ENCODE data around the gene WDR72.

The WDR72 gene

GRCh38 chr15:53588773-53589172 is 170.7 kb downstream of the WDR72 start:
- H3K4me3 Mint-ChIP-seq, result no peak overlapping the region
- H3K36me3 Mint-ChIP-seq, result no peaks in the 10 kb centered on the region

GRCh38 chr15:53586799-53587198 is 172.7 kb downstream of the WDR72 start:
- no peaks in the 10 kb centered on the region for H3K27me3 Mint-ChIP-seq
- no peak overlapping the region for H3K27ac Mint-ChIP-seq
- no peaks in the 10 kb centered on the region for H3K36me3 Mint-ChIP-seq
- no peak overlapping the region for H3K4me3 Mint-ChIP-seq
- H3K9me3 Mint-ChIP-seq (ENCODE audit: low read depth), result no peaks in the 10 kb centered on the region
- H3K4me1 Mint-ChIP-seq (ENCODE audit: low read depth), result no peaks in the 10 kb centered on the region

More at GRCh38 chr15:53588773-53589172, 170.7 kb downstream of the WDR72 start:
- Mint-ChIP-seq H3K27me3 (no peaks in the 10 kb centered on the region), H3K4me1 (ENCODE audit: low read depth) (no peaks in the 10 kb centered on the region), H3K9me3 (ENCODE audit: low read depth) (no peaks in the 10 kb centered on the region), H3K27ac (no peak overlapping the region)

- no peak overlapping the region for H3K27ac Mint-ChIP-seq
- no peaks in the 10 kb centered on the region for H3K4me1 Mint-ChIP-seq (ENCODE audit: low read depth)
- H3K4me3 Mint-ChIP-seq, result no peak overlapping the region
- H3K36me3 Mint-ChIP-seq, result no peaks in the 10 kb centered on the region
- H3K9me3 Mint-ChIP-seq (ENCODE audit: low read depth), result no peaks in the 10 kb centered on the region
- H3K27me3 Mint-ChIP-seq, result no peaks in the 10 kb centered on the region
Measured at GRCh38 chr15:53581513-53581912, 177.9 kb downstream of the WDR72 start.

GRCh38 chr15:53580366-53580765 is 179.1 kb downstream of the WDR72 start:
- Mint-ChIP-seq H3K9me3 (ENCODE audit: low read depth) (no peaks in the 10 kb centered on the region), H3K4me1 (ENCODE audit: low read depth) (no peaks in the 10 kb centered on the region), H3K36me3 (no peaks in the 10 kb centered on the region), H3K27me3 (no peaks in the 10 kb centered on the region), H3K27ac (no peak overlapping the region), H3K4me3 (no peak overlapping the region)

- Mint-ChIP-seq H3K36me3 (no peaks in the 10 kb centered on the region), H3K27ac (no peak overlapping the region), H3K27me3 (no peaks in the 10 kb centered on the region), H3K4me3 (no peak overlapping the region), H3K9me3 (ENCODE audit: low read depth) (no peaks in the 10 kb centered on the region), H3K4me1 (ENCODE audit: low read depth) (no peaks in the 10 kb centered on the region)
Measured at GRCh38 chr15:53576841-53577240, 182.6 kb downstream of the WDR72 start.

GRCh38 chr15:53573091-53573490 is 186.4 kb downstream of the WDR72 start:
- H3K27me3 Mint-ChIP-seq, result no peaks in the 10 kb centered on the region
- no peaks in the 10 kb centered on the region for H3K4me1 Mint-ChIP-seq (ENCODE audit: low read depth)
- no peaks in the 10 kb centered on the region for H3K9me3 Mint-ChIP-seq (ENCODE audit: low read depth)
- no peak overlapping the region for H3K4me3 Mint-ChIP-seq
- H3K36me3 Mint-ChIP-seq, result no peaks in the 10 kb centered on the region
- H3K27ac Mint-ChIP-seq, result no peak overlapping the region

- H3K9me3 Mint-ChIP-seq (ENCODE audit: low read depth), result no peaks in the 10 kb centered on the region
- no peaks in the 10 kb centered on the region for H3K36me3 Mint-ChIP-seq
- H3K27me3 Mint-ChIP-seq, result no peaks in the 10 kb centered on the region
- H3K4me1 Mint-ChIP-seq (ENCODE audit: low read depth), result no peaks in the 10 kb centered on the region
- no peak overlapping the region for H3K27ac Mint-ChIP-seq
- H3K4me3 Mint-ChIP-seq, result no peak overlapping the region
Measured at GRCh38 chr15:53569751-53570480, 189.5 kb downstream of the WDR72 start.

GRCh38 chr15:53566912-53567311 is 192.6 kb downstream of the WDR72 start:
- Mint-ChIP-seq H3K27me3 (peaks cover 2% of the 10 kb centered on the region), H3K4me1 (ENCODE audit: low read depth) (no peaks in the 10 kb centered on the region), H3K36me3 (no peaks in the 10 kb centered on the region)

GRCh38 chr15:53565721-53566120 is 193.7 kb downstream of the WDR72 start:
- Mint-ChIP-seq H3K36me3 (no peaks in the 10 kb centered on the region), H3K27me3 (peaks cover 2% of the 10 kb centered on the region)

More at GRCh38 chr15:53566912-53567311, 192.6 kb downstream of the WDR72 start:
- no peak overlapping the region for H3K27ac Mint-ChIP-seq
- no peaks in the 10 kb centered on the region for H3K9me3 Mint-ChIP-seq (ENCODE audit: low read depth)
- H3K4me3 Mint-ChIP-seq, result no peak overlapping the region

GRCh38 chr15:53564647-53565046 is 194.8 kb downstream of the WDR72 start:
- Mint-ChIP-seq H3K27me3 (peaks cover 2% of the 10 kb centered on the region), H3K36me3 (no peaks in the 10 kb centered on the region), H3K4me3 (no peak overlapping the region)

More at GRCh38 chr15:53565721-53566120, 193.7 kb downstream of the WDR72 start:
- Mint-ChIP-seq H3K4me1 (ENCODE audit: low read depth) (no peaks in the 10 kb centered on the region), H3K9me3 (ENCODE audit: low read depth) (no peaks in the 10 kb centered on the region), H3K27ac (no peak overlapping the region), H3K4me3 (no peak overlapping the region)

GRCh38 chr15:53563627-53564026 is 195.8 kb downstream of the WDR72 start:
- H3K4me1 Mint-ChIP-seq (ENCODE audit: low read depth), result no peaks in the 10 kb centered on the region
- no peaks in the 10 kb centered on the region for H3K36me3 Mint-ChIP-seq
- no peak overlapping the region for H3K4me3 Mint-ChIP-seq
- H3K27me3 Mint-ChIP-seq, result peaks cover 2% of the 10 kb centered on the region
- H3K9me3 Mint-ChIP-seq (ENCODE audit: low read depth), result no peaks in the 10 kb centered on the region
- H3K27ac Mint-ChIP-seq, result no peak overlapping the region

More at GRCh38 chr15:53564647-53565046, 194.8 kb downstream of the WDR72 start:
- Mint-ChIP-seq H3K4me1 (ENCODE audit: low read depth) (no peaks in the 10 kb centered on the region), H3K9me3 (ENCODE audit: low read depth) (no peaks in the 10 kb centered on the region), H3K27ac (no peak overlapping the region)

GRCh38 chr15:53559364-53560277 is 199.8 kb downstream of the WDR72 start:
- Mint-ChIP-seq H3K4me1 (ENCODE audit: low read depth) (no peaks in the 10 kb centered on the region), H3K4me3 (no peak overlapping the region), H3K36me3 (no peaks in the 10 kb centered on the region), H3K27ac (no peak overlapping the region), H3K9me3 (ENCODE audit: low read depth) (no peaks in the 10 kb centered on the region), H3K27me3 (peaks cover 3% of the 10 kb centered on the region)

GRCh38 chr15:53558384-53558783 is 201.1 kb downstream of the WDR72 start:
- Mint-ChIP-seq H3K9me3 (ENCODE audit: low read depth) (no peaks in the 10 kb centered on the region), H3K27ac (no peak overlapping the region), H3K27me3 (peaks cover 2% of the 10 kb centered on the region), H3K4me3 (no peak overlapping the region), H3K36me3 (no peaks in the 10 kb centered on the region), H3K4me1 (ENCODE audit: low read depth) (no peaks in the 10 kb centered on the region)

GRCh38 chr15:53555226-53555625 is 204.2 kb downstream of the WDR72 start:
- Mint-ChIP-seq H3K4me1 (ENCODE audit: low read depth) (no peaks in the 10 kb centered on the region), H3K36me3 (no peaks in the 10 kb centered on the region), H3K9me3 (ENCODE audit: low read depth) (no peaks in the 10 kb centered on the region), H3K4me3 (no peak overlapping the region), H3K27ac (no peak overlapping the region), H3K27me3 (peaks cover 2% of the 10 kb centered on the region)

GRCh38 chr15:53549697-53550305 is 209.7 kb downstream of the WDR72 start:
- Mint-ChIP-seq H3K4me1 (ENCODE audit: low read depth) (no peaks in the 10 kb centered on the region), H3K4me3 (no peak overlapping the region), H3K9me3 (ENCODE audit: low read depth) (no peaks in the 10 kb centered on the region), H3K36me3 (no peaks in the 10 kb centered on the region), H3K27me3 (no peaks in the 10 kb centered on the region), H3K27ac (no peak overlapping the region)

Data from activated naive CD8-positive, alpha-beta T cell (primary cell).